GM20000 (cell line): Measurements from ENCODE around the gene FHIP1B.

Experiments
- DNase-seq: peaks from one replicate; pipeline ENCODE4 v3.0.0; 2012; ENCODE audit warnings: low spot score
- CTCF ChIP-seq: IDR thresholded peaks from 2 replicates; pipeline ENCODE4 v1.5.1; 2012; ENCODE audit warnings: mild to moderate bottlenecking, control low read depth; ENCODE audit errors: extremely low read depth, missing control alignments

FHIP1B gene

GRCh38 chr11:6225896-6226295 is 8.5 kb downstream of the FHIP1B start:
- no peak for DNase-seq
- TF ChIP-seq CTCF, result no peak

- no peak for TF ChIP-seq CTCF
Measured at GRCh38 chr11:6225024-6225423, 9.4 kb downstream of the FHIP1B start.

GRCh38 chr11:6224421-6224820 is 10.0 kb downstream of the FHIP1B start:
- TF ChIP-seq CTCF, result no peak
- no peak for DNase-seq

More at GRCh38 chr11:6225024-6225423, 9.4 kb downstream of the FHIP1B start:
- no peak for DNase-seq

- no peak for TF ChIP-seq CTCF
- DNase-seq, result no peak
Measured at GRCh38 chr11:6223854-6224253, 10.6 kb downstream of the FHIP1B start.

- no peak for TF ChIP-seq CTCF
- no peak for DNase-seq
Measured at GRCh38 chr11:6219359-6219758, 15.1 kb downstream of the FHIP1B start.

GRCh38 chr11:6217722-6218121 is 16.7 kb downstream of the FHIP1B start:
- no peak for TF ChIP-seq CTCF
- DNase-seq, result no peak

GRCh38 chr11:6216501-6216900 is 17.9 kb downstream of the FHIP1B start:
- TF ChIP-seq CTCF, result no peak
- no peak for DNase-seq

- no peak for TF ChIP-seq CTCF
- DNase-seq, result no peak
Measured at GRCh38 chr11:6214530-6214929, 19.9 kb downstream of the FHIP1B start.
